Cardiac fibroblast (primary cell): ENCODE data around the gene ARID4B.

Experiments
- DNase-seq, 2 donors: peaks; one replicate each; pipeline versions ENCODE4 v3.0.0 to v3.0.0-alpha.2; 2010; ENCODE audit warnings: low read depth in 2 of 2
- H3K4me3 ChIP-seq, 2 donors: replicated peaks in 1 of 2; 1 replicate in 1 of 2; 2 replicates in 1 of 2; pipeline ENCODE4 v1.5.1; 2011; ENCODE audit warnings: low read depth in 2 of 2, low read length in 2 of 2, mild to moderate bottlenecking in 2 of 2, moderate library complexity in 1 of 2
- CTCF ChIP-seq: IDR thresholded peaks from one replicate; pipeline ENCODE4 v1.5.1; 2011; ENCODE audit warnings: low read depth, mild to moderate bottlenecking, low read length, inconsistent platforms

ARID4B gene

GRCh38 chr1:235158680-235159079 lies 169.3 kb downstream of the ARID4B start:
- DNase-seq, result no peak
- TF ChIP-seq CTCF, result no peak
- no peak overlapping the region for H3K4me3 ChIP-seq

GRCh38 chr1:235157150-235157549 lies 170.8 kb downstream of the ARID4B start:
- no peak overlapping the region for H3K4me3 ChIP-seq
- no peak for DNase-seq
- no peak for TF ChIP-seq CTCF

- no peak for TF ChIP-seq CTCF
- no peak overlapping the region for H3K4me3 ChIP-seq
- DNase-seq, result no peak
Observed at GRCh38 chr1:235156740-235157139, 171.2 kb downstream of the ARID4B start.

- no peak for DNase-seq
- no peak for TF ChIP-seq CTCF
- no peak overlapping the region for H3K4me3 ChIP-seq
Observed at GRCh38 chr1:235156265-235156664, 171.7 kb downstream of the ARID4B start.

- TF ChIP-seq CTCF, result no peak
- DNase-seq, result no peak
- no peak overlapping the region for H3K4me3 ChIP-seq
Observed at GRCh38 chr1:235152235-235152634, 175.7 kb downstream of the ARID4B start.

- TF ChIP-seq CTCF, result no peak
- no peak for DNase-seq
- H3K4me3 ChIP-seq, result no peak overlapping the region
Observed at GRCh38 chr1:235151033-235151432, 176.9 kb downstream of the ARID4B start.

- H3K4me3 ChIP-seq, result no peak overlapping the region
Observed at GRCh38 chr1:235149824-235150223, 178.2 kb downstream of the ARID4B start.

More at GRCh38 chr1:235149824-235150223, 178.2 kb downstream of the ARID4B start:
- DNase-seq, result no peak
- TF ChIP-seq CTCF, result no peak
